Astrocyte of the hippocampus (primary cell): ENCODE results near the gene THBS4.

ENCODE experiments used
- DNase-seq: peaks from one replicate; pipeline ENCODE4 v3.0.0; 2011; ENCODE audit warnings: low read depth, low spot score

The THBS4 gene

GRCh38 chr5:80076131-80077050 lies 41.2 kb downstream of the THBS4 start:
- no peak for DNase-seq

DNA sequence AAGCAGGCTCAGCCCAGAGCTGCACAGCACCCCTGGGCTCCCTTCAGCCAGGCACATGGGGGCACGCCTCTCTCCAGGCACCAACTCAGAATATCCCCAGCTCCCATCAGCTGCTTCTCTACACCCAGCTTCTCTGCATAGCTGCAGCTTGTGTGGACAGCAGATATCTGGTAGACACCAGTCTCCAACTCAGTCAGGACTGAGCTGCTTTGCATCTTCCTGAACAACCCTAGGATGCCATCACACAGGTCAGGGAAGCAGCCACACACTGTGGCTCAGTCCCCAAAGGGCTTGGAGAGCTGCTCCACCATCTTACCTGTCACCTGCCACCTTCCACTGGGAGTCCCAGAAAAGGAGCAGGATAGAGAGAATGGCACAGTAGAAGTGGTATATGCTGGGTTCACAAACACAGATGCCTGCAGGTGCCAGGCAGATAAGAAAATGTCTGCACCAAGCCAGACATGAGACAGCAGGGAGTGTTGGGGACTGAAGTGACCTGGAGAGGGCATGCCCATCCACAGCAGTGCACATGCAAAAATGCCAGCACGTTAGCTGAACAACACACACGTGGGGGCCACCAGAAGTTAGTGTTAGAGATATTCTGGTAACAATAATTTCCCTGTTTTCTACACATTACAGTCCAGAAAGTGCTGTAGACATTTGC lies 42.0 kb downstream of the THBS4 start:
- no peak for DNase-seq

GRCh38 chr5:80078921-80079320 lies 43.8 kb downstream of the THBS4 start:
- no peak for DNase-seq

- no peak for DNase-seq
Measured at GRCh38 chr5:80082281-80082680, 47.1 kb downstream of the THBS4 start.

DNA sequence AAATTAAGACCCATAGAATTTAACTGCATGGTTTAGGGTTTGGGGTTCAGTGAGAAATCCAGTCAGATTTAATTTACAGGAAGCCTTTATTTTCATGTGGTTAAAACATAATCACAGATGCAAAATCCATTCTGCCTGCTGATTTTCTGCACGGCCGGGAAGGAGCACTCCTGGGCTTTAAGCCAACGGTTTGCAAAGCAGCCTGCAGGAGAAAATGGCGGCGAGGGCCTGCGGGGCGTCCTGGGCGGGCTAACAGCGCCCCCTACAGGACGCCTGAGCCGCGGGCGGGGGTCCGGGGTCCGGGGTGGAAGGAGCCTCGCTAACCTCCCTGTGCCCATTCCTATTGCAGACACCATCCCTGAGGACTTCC lies 47.6 kb downstream of the THBS4 start:
- peak; percentile 89 for DNase-seq

DNA sequence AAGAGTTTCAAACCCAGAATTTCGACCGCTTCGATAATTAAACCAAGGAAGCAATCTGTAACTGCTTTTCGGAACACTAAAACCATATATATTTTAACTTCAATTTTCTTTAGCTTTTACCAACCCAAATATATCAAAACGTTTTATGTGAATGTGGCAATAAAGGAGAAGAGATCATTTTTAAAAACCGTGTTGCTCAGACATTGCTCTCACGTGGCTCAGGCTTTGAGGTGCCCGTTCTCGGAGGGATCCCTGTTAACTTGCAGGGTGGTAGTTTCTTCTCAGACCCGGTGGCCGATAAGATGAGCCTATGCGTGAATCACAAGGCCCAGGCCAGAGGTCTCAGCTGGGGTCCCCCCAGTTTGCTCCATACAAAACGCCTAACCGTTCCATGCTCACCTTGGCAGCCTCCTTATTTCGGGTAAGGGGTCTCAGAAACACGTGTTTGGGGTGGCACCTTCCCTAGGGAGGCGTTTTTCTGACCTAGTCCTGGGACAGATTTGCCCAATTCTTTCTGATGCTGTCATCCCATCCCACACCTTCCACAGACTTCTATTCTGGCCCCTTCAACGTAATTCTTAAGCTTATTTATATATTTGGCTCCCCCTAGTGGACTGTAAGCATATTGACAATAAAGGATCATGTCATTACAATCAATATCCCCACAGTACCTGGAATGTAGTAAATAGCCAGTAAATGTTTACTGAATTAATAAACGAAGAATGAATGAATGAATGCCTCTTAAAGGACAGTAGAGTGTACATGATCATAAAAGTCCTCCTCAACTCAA lies 48.1 kb downstream of the THBS4 start:
- DNase-seq: peak; percentile 68

GRCh38 chr5:80090884-80091166 lies 55.7 kb downstream of the THBS4 start:
- no peak for DNase-seq

DNA sequence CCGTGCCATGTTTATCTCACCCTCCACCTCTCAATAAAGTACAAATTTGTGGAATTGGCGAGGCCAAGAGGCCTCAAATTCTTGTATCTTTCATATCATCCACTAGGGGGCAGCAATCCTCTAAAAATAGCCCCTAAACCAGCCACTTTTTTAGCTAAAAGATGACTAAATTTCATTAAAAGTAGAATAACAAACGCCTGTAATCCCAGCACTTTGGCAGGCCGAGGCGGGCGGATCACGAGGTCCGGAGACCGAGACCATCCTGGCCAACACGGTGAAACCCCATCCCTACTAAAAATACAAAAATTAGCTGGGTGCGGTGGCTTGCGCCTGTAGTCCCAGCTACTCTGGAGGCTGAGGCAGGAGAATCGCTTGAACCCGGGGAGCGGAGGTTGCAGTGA lies 56.6 kb downstream of the THBS4 start:
- DNase-seq: peak; percentile 74

GRCh38 chr5:80092486-80093107 lies 57.4 kb downstream of the THBS4 start:
- DNase-seq: no peak

DNA sequence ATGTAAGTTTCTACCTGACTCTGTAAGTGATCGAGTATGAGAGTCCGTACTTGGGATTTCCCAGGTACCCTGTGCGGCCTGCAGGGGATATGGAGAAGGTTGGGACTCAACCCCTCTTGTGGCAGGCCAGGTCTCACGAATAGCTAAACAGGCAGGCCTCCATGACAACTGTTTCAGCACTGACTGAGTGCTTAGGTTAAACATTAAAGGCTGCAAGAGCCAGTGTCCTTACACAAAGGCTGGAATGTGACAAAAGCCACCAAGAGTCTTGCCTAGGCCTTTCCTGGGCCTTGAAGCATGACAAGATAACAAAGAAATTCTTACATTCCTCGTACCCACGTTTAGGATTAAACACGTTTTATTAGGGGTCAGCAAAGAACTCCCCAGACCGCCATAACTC lies 58.6 kb downstream of the THBS4 start:
- DNase-seq: no peak

GRCh38 chr5:80094236-80094738 lies 59.1 kb downstream of the THBS4 start:
- DNase-seq: no peak

- peak; percentile 41 for DNase-seq
Measured at GRCh38 chr5:80097451-80097850, 62.3 kb downstream of the THBS4 start.

DNA sequence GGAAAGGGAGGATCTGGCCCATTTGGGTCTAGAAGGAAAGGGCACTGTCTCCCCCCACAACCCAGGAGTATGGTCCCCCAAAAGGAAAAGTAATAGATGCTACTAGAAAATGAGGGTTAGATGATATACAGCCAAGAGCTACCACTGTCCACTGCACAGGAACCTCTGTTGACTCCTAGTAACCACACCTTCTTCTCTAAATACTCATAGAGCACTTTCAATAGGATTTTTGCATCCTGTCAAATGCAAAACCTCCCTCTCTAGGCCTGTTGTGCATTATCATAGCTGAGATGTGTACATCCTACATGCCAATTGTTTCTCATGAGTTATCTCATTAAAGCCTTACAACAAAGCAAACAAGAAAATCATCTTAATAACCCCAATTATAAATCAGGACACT lies 66.8 kb downstream of the THBS4 start:
- no peak for DNase-seq

- DNase-seq: no peak
Measured at GRCh38 chr5:80103371-80103770, 68.2 kb downstream of the THBS4 start.

GRCh38 chr5:80105698-80106439 lies 70.7 kb downstream of the THBS4 start:
- no peak for DNase-seq

DNA sequence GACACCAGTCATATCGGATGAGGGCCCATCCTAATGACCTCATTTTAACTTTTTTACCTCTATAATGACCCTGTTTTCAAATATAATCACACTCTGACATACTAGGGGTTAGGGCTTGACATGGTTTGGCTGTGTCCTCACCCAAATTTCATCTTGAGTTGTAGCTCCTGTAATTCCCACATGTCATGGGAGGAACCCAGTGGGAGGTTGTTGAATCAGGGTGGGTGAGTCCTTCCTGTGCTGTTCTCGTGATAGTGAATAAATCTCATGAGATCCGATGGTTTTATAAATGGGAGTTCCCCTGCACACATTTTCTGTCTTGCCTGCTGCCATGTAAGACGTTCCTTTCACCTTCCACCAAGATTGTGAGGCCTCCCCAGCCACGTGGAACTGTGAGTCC lies 71.8 kb downstream of the THBS4 start:
- DNase-seq: no peak

- DNase-seq: peak; percentile 51
Measured at GRCh38 chr5:80109646-80110478, 74.7 kb downstream of the THBS4 start.

DNA sequence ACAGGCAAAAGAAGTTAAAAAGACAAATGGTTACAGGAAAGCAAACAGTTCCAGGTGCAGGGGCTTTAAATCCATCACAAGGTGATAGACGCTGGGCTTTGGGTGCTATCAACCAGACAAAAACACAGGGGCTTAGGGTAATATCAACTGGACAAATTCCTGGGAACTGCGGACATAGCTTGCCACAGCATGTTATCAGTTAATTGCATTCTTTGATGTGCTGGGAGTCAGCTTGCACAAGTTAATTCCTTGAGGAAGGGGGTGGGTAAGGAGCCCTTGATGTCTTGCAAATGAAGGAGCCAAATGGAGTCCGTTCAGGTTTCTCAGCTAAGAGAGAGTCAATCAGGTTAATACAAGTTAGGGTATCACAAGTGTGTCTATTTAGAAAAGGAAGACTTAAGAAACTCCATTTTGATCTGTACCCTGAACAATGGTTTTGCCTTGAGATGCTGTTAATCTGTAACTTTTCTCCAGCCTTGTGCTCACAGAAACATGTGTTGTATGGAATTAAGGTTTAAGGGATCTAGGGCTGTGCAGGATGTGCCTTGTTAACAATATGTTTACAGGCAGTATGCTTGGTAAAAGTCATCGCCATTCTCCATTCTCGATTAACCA lies 76.3 kb downstream of the THBS4 start:
- DNase-seq: peak; percentile 34

GRCh38 chr5:80114860-80115259 lies 79.7 kb downstream of the THBS4 start:
- DNase-seq: no peak

- DNase-seq: no peak
Measured at GRCh38 chr5:80116000-80116399, 80.9 kb downstream of the THBS4 start.
